T-helper 9 cell (primary cell): ENCODE results near the gene PPP2R1A.
A peak's percentile ranks its signal among the peaks of the same experiment; 100 is the strongest.
"Not testable (repeated sequence)": the region's sequence is repeated elsewhere in the genome, so short reads cannot be mapped to it uniquely, and the experiment has no call there.

Source experiments
- DNase-seq: peaks from one replicate; pipeline ENCODE4 v3.0.0-alpha.2; 2020

Gene PPP2R1A

DNA sequence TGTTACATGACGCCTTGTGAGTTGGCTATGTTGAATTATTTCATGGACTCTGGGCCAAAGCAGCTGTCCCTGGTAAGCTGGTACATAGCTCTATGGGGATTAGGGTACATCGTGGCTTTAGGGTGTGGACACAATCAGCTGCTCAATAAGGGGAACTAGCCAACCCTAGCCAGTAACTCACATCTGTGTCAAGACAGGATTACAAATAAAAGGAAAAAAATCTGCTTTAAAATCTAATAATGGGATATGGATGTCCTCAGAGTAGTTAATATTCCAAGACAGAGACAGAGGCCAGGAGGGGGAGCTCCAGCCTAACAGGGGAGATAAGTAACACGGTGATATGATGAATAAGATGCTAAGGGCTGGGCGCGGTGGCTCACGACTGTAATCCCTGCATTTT lies 58.4 kb downstream of the PPP2R1A start:
- peak; percentile 50 for DNase-seq

DNA sequence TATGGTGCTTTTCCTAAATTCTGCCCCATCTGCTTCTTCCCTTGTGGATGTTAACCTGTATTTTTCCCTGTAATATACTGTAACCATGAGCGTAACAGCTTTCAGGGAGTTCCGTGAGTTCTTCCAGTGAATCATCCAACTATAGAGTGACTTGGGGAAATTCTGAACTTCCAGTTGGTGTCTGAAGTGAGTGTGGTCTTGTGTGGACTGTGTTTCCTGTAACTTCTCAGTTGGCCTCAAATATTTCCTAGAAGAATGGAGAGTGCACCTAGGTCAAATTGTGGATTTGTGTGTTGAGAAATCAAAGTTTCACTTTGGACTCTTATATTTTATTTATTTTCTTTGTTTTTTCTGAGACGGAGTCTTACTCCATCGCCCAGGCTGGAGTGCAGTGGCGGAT lies 68.6 kb downstream of the PPP2R1A start:
- DNase-seq, result no peak

DNA sequence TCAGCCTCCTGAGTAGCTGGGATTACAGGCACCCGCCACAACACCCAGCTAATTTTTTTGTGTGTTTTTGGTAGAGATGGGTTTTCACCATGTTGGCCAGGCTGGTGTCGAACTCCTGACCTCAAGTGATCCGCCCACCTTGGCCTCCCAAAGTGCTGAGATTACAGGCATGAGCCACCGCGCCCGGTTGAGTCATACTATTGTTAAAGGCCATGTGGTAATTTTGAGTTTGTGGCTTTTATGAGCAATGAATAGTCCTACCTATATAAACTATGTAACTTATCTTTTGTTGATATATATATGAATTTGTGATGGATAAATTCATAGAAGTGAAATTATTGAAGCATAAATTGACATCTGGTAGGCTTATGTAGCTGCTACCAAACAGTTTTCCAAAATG lies 75.7 kb downstream of the PPP2R1A start:
- not testable (repeated sequence) for DNase-seq

DNA sequence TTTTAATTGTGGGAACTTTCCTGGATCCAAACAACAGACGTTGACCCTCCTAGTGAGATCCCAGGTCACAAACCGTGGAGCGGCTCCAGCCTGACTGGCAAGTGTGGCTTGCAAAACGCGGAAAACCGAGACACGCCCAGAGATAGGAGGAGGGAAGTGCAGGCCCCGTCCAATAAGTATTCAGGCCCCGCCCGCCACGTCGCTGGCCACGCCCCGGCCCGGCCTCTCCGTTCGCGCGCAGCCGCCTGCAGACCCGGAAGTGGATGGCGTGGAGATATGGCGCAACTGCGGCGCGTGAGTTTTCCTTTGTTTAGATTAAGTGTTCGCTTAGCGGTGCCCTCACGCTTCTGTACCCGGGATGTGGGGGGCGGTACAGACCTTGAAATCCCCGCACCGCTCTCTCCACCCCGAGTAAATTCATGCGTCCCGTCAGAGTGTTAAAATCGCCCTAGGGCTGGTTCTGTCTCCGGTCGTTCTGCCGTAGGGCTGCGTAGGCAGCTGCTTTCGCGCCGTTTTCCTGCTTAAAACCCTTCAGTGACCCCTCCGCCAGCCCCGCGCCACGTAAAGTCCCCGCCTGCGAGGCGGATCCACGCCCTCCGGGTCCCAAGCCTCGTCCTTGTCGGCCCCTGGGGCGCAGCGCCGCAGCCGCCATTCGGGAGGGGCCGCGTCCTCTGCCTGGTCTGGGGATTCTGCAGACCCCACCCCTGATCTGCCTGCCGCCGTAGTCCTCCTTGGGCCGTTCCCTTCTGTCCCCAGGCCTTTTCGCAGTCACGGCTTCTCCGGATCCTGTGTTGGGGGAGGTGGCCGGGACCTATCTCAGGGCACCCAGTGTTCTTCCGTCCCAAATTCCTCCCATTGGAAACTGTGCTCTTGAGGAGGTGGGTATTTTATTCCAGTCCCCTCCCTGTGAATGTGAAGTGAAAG lies 79.7 kb downstream of the PPP2R1A start, which contains the start of gene ZNF766:
Gene ZNF766 (plus strand): TSS at position 250 of the 924 bp plus-strand sequence. CDS start 27 bp downstream, at position 277.
- DNase-seq, result peak; percentile 96

DNA sequence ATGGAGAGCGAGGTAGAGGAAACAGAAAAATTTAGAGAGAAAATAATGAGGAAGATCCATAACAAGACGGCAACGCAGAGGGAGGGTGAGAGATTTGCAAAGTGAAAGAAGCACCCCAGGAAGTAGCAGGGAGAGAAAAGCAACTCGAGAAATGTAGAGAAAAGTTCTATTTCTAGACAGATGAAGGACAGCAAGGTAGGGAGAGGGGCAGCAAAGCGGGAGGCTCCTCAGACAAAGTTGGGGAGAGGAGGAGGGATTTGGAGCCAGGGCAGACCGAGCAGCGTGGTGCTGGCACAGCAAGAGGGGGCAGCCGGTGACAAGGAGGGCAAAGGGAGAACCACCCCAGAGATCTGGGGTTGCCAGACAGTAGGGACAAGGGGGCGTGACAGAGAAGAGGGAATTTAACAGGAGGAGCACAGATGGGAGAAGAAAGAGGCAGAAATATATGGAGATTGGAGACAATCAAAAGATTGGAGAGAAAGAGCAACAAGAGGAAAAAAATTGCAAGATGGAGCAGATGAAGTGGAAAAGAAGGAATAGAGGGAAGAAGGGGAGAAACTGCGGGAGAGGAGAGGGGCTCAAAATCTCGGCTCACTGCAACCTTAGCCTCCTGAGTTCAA lies 80.5 kb downstream of the PPP2R1A start:
- DNase-seq, result no peak

DNA sequence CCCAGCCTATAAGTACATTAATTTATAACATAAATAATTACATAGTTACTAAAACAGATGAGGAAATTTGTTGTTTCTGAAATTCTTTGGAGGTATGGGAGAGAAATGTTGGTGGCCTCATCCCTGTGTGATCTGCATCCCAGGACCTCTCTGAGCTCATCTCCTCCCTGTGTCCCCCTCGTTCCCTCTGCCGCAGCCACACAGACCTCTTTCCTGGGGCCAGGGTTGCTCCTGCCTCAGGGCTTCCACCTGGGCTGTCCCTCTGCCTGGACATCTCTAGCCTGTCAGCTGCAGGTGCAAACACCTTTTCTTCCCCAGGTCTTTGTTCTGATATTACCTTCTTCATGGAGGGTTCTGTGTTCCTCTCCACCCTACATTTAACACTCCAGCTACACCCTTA lies 83.4 kb downstream of the PPP2R1A start:
- no peak for DNase-seq

DNA sequence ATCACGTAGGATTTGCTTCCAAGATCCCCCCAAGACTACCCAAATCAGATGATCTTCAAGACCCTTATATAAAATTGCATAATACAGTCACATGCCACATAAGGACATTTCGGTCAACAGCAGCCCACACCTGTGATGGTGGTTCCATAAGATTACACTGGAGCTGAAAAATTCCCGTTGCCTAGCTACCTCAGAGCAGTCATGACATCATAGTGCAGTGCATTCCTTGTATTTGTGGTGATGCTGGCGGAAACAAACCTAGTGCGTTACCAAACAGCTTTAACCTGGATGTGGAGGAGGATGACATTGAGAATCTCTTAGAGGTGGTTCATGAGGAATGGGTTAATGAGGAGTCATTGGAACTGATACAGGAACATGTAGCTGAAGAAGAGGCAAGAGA lies 84.3 kb downstream of the PPP2R1A start:
- DNase-seq, result no peak

DNA sequence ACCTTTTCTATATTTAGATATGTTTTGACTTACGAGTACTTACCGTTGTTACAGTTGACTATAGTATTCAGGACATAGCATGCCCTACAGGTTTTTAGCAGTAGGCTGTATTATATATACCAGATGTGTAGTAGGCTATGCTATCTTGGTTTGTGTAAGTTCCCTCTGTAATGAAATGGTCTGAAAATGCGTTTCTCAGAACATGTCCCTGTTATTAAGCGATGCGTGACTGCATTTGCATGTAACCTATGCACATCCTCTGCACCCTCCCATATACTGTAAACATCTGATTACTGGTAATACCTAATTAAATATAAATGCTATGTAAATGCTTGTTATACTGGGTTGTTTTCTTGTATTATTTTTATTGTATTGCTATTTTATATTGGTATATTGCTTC lies 86.1 kb downstream of the PPP2R1A start:
- no peak for DNase-seq

DNA sequence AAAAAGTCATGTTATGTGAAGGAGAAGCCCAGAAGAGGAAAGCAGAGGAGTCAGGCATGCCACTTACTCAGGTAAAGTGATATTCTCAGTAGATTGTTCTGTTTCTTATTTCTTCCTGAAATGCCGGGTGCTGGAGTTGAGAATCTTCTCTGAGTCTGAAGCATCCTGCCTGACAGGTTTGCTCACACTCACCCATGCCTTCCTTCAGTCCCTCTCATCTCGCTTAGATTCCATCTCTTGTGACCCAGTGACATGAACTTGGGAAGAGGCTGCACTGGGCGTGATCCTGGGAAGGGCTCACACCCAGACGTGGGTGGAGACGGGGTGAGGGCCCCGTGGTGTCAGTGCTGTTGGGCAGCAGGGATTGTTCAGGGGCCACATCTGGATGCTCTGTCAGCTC lies 87.6 kb downstream of the PPP2R1A start:
- DNase-seq, result no peak
